Activated CD4-positive, alpha-beta T cell treated with anti-CD3 and anti-CD28 coated beads, Interleukin-2, amount 50 U/mL, for 1 hour (primary cell): Measurements from ENCODE around the gene PPIF.

Experiments
- DNase-seq: peaks from one replicate; pipeline ENCODE4 v3.0.0-alpha.2; 2020

Gene PPIF

GRCh38 chr10:79349766-79350406, 2.6 kb downstream of the PPIF start:
- DNase-seq = no peak

GRCh38 chr10:79350407-79351154, 3.3 kb downstream of the PPIF start:
- no peak for DNase-seq

- no peak for DNase-seq
These were observed 4.1 kb downstream of the PPIF start for GRCh38 chr10:79351332-79351731.

- DNase-seq = no peak
These were observed 5.0 kb downstream of the PPIF start for GRCh38 chr10:79352035-79352877.

- no peak for DNase-seq
These were observed 5.7 kb downstream of the PPIF start for GRCh38 chr10:79353000-79353406.

GRCh38 chr10:79353726-79354125, 6.5 kb downstream of the PPIF start:
- no peak for DNase-seq

- DNase-seq = no peak
These were observed 6.9 kb downstream of the PPIF start for GRCh38 chr10:79354141-79354540.

GRCh38 chr10:79354615-79355014, 7.3 kb downstream of the PPIF start:
- DNase-seq = no peak

GRCh38 chr10:79355420-79356017, 8.2 kb downstream of the PPIF start:
- DNase-seq = no peak

GRCh38 chr10:79356104-79356503, 8.8 kb downstream of the PPIF start:
- no peak for DNase-seq

GRCh38 chr10:79357180-79357579, 9.9 kb downstream of the PPIF start:
- no peak for DNase-seq

GRCh38 chr10:79358811-79359210, 11.5 kb downstream of the PPIF start:
- DNase-seq = no peak

GRCh38 chr10:79359816-79360498, 12.7 kb downstream of the PPIF start:
- DNase-seq = no peak

- no peak for DNase-seq
These were observed 13.5 kb downstream of the PPIF start for GRCh38 chr10:79360499-79361342.

GRCh38 chr10:79361726-79362397, 14.6 kb downstream of the PPIF start:
- no peak for DNase-seq

GRCh38 chr10:79367426-79368189, 20.3 kb downstream of the PPIF start:
- no peak for DNase-seq

GRCh38 chr10:79372871-79373270, 25.6 kb downstream of the PPIF start:
- no peak for DNase-seq

GRCh38 chr10:79374312-79375191, 27.3 kb downstream of the PPIF start:
- peak; percentile 74 for DNase-seq
